ENCODE data around the gene GJB3.

Gene GJB3

DNA sequence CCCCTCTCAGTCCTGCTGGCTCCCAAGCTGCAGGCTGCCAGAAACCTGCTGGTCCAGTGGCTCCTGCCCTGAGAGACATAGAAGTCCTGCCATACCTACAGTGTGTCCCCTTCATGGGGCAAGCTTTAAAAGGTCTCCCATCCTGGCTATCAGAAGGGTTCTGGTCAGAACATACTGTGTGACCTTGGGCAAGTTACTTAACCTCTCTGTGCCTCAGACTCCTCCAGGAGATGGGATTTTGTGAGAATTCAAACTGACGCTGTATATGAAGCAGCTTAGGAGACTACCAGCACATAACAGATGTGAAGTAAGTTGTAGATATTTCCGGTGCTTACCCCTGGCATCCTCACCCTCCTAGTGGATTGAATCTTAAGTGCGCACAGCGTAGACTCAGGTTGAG, 34.9 kb upstream of the GJB3 start:
- Histone ChIP-seq H2AFZ (no peak overlapping the region), H3K9me3 (ENCODE audit: control insufficient read depth, low read length) (no peaks in the 10 kb centered on the region), H3K4me3 (ENCODE audit: low read depth, low read length) (no peak overlapping the region), H3K79me2 (no peaks in the 10 kb centered on the region), H3K4me2 (ENCODE audit: low read length) (no peak overlapping the region), H3K27me3 (ENCODE audit: control insufficient read depth, insufficient read depth, low read length) (no peaks in the 10 kb centered on the region), H3K9ac (no peak overlapping the region), H3K4me1 (no peaks in the 10 kb centered on the region), H3K36me3 (ENCODE audit: control insufficient read depth, insufficient read depth, low read length) (no peaks in the 10 kb centered on the region), H3K27ac (no peak overlapping the region)
- TF ChIP-seq, protein P1, sequence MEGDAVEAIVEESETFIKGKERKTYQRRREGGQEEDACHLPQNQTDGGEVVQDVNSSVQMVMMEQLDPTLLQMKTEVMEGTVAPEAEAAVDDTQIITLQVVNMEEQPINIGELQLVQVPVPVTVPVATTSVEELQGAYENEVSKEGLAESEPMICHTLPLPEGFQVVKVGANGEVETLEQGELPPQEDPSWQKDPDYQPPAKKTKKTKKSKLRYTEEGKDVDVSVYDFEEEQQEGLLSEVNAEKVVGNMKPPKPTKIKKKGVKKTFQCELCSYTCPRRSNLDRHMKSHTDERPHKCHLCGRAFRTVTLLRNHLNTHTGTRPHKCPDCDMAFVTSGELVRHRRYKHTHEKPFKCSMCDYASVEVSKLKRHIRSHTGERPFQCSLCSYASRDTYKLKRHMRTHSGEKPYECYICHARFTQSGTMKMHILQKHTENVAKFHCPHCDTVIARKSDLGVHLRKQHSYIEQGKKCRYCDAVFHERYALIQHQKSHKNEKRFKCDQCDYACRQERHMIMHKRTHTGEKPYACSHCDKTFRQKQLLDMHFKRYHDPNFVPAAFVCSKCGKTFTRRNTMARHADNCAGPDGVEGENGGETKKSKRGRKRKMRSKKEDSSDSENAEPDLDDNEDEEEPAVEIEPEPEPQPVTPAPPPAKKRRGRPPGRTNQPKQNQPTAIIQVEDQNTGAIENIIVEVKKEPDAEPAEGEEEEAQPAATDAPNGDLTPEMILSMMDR (IDR thresholded peaks at IDR 0.05): no peak

DNA sequence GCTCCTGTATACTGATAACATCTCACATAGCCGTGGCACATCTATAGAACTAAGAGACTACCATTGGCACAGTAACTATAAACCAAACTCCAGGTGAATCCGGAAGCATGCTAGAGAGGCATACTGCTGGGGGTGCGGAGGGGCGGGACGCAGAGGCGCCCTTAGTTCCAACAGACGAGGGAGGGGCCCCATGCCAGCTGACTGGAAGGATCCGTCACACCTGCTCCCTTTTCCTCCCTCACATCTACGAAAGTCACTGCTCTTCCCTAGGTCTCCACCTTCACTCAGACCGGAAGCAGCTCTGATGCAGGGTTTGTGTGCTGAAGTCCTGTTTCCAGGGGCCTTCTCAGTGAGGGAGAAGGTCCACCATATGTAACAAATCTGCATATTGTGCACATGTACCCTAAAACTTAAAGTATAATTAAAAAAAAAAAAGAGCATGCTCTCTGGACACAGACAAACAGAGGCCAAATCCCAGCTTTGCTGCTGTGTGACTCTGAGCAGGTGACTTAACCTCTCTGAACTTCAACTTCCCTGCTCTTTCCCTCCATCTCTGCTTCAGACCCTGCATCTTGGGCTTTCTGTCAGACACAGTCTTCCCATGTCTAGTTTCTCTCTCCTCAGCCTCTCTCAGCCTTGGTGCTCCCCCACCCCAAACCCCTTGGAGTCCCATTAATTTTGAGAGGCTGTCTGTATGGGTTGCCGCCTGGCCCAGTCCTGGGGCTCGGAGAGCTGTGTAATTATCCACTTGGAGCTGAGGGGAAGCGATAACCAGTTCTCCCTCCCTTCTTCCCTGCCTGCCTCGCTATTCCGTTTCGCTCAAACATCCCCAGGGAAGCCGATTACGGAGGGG, 34.0 kb upstream of the GJB3 start:
- Histone ChIP-seq H3K9me3 (ENCODE audit: control insufficient read depth, low read length) (no peaks in the 10 kb centered on the region), H3K4me1 (no peaks in the 10 kb centered on the region), H3K36me3 (ENCODE audit: control insufficient read depth, insufficient read depth, low read length) (no peaks in the 10 kb centered on the region), H3K27me3 (ENCODE audit: control insufficient read depth, insufficient read depth, low read length) (no peaks in the 10 kb centered on the region), H2AFZ (no peak overlapping the region), H3K27ac (no peak overlapping the region), H3K9ac (no peak overlapping the region), H3K79me2 (no peaks in the 10 kb centered on the region), H3K4me3 (ENCODE audit: low read depth, low read length) (no peak overlapping the region), H3K4me2 (ENCODE audit: low read length) (no peak overlapping the region)
- TF ChIP-seq, protein P1 (IDR thresholded peaks at IDR 0.05): no peak

DNA sequence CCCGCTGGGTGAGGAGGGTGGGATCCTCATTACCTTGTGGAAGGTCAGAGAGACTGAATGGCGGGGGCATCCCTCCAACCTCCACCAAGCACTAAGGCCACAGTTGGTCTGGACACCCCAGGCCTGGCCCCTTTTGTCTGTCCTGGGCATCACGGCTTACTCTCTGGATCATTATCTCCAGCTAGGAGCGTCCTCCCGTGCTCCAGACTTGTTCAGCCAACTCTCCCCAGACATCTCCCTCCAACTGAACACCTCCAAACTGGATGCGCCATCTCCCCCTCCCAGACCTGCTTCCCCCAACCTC, 33.4 kb upstream of the GJB3 start:
- Histone ChIP-seq H3K9me3 (ENCODE audit: control insufficient read depth, low read length) (no peaks in the 10 kb centered on the region), H3K27me3 (ENCODE audit: control insufficient read depth, insufficient read depth, low read length) (no peaks in the 10 kb centered on the region), H3K4me1 (no peaks in the 10 kb centered on the region), H3K27ac (no peak overlapping the region), H3K79me2 (no peaks in the 10 kb centered on the region), H3K9ac (no peak overlapping the region), H3K4me2 (ENCODE audit: low read length) (no peak overlapping the region), H3K4me3 (ENCODE audit: low read depth, low read length) (no peak overlapping the region), H2AFZ (no peak overlapping the region), H3K36me3 (ENCODE audit: control insufficient read depth, insufficient read depth, low read length) (no peaks in the 10 kb centered on the region)
- TF ChIP-seq, protein P1 (IDR thresholded peaks at IDR 0.05): no peak

DNA sequence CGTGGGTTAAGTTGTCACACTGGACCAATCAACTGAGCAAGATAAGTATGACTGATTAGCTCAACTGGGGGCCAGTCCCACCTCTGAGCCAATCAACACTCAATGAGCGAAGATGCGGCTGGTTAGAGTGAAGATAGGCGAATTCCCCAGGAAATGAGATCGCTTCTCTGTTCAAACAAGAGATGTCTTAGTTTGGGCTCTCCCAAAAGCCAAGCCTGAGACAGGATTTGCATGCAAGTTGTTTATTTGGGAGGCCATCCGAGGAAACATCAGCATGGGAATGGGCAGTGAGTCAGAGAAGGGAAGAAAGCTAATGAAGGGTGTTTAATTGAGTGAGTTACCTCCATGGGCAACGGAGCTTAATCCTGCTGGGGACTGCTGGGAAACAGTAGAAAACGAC, 31.0 kb upstream of the GJB3 start:
- Histone ChIP-seq H3K36me3 (ENCODE audit: control insufficient read depth, insufficient read depth, low read length) (no peaks in the 10 kb centered on the region), H3K9ac (no peak overlapping the region), H2AFZ (no peak overlapping the region), H3K4me1 (no peaks in the 10 kb centered on the region), H3K27me3 (ENCODE audit: control insufficient read depth, insufficient read depth, low read length) (no peaks in the 10 kb centered on the region), H3K9me3 (ENCODE audit: control insufficient read depth, low read length) (no peaks in the 10 kb centered on the region), H3K4me2 (ENCODE audit: low read length) (no peak overlapping the region), H3K4me3 (ENCODE audit: low read depth, low read length) (no peak overlapping the region), H3K27ac (no peak overlapping the region), H3K79me2 (no peaks in the 10 kb centered on the region)
- TF ChIP-seq, protein P1 (IDR thresholded peaks at IDR 0.05): no peak

DNA sequence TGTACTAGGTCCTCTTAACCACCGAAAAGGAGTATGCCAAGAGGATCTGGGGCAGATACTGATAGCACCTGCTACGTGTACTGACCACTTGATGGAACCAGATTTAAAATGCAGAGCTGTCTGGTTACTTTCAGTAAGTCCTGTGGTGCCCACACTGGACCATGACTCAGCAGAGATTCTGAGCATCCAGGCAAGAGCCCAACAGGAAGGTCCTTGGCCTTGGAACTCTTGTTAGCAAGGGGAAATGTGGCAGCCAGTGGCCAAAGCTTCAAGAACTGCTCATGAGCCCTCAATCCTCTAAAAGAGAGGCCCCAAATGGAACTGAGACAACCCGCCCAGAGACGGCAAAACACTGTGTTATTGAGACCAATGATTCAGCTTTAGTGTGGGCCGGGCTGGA, 30.4 kb upstream of the GJB3 start:
- TF ChIP-seq, protein P1 (IDR thresholded peaks at IDR 0.05): no peak
- Histone ChIP-seq H3K36me3 (ENCODE audit: control insufficient read depth, insufficient read depth, low read length) (no peaks in the 10 kb centered on the region), H3K9ac (no peak overlapping the region)

More for the DNA sequence above, 30.4 kb upstream of the GJB3 start:
- Histone ChIP-seq H3K9me3 (ENCODE audit: control insufficient read depth, low read length) (no peaks in the 10 kb centered on the region), H2AFZ (no peak overlapping the region), H3K27me3 (ENCODE audit: control insufficient read depth, insufficient read depth, low read length) (no peaks in the 10 kb centered on the region), H3K27ac (no peak overlapping the region), H3K4me3 (ENCODE audit: low read depth, low read length) (no peak overlapping the region), H3K4me1 (no peaks in the 10 kb centered on the region), H3K79me2 (no peaks in the 10 kb centered on the region), H3K4me2 (ENCODE audit: low read length) (no peak overlapping the region)
